H9 (cell line): Measurements from ENCODE around the gene KCTD4. TPM values are rescaled to one million over a fixed set of nuclear protein-coding genes. Genes with fewer than 3 reads are reported as not detected.

Experiments used
- DNase-seq: peaks from one replicate; pipeline ENCODE4 v3.0.0-alpha.2; 2017
- H2AFZ ChIP-seq: one replicate; pipeline ENCODE4 v1.6.1; 2013; ENCODE audit warnings: mild to moderate bottlenecking, low read length, control low read depth, moderate library complexity
- H2AK5ac ChIP-seq: 2 replicates; pipeline ENCODE4 v1.6.1; 2013; ENCODE audit warnings: low read length, control low read depth, mixed read lengths; ENCODE audit not compliant: insufficient read length
- H2BK120ac ChIP-seq: one replicate; pipeline ENCODE4 v1.6.1; 2013; ENCODE audit warnings: low read depth, mild to moderate bottlenecking, low read length, control low read depth, inconsistent platforms; ENCODE audit not compliant: poor library complexity, severe bottlenecking
- H2BK12ac ChIP-seq: 2 replicates; pipeline ENCODE4 v1.6.1; 2013; ENCODE audit warnings: low read length, control low read depth, mixed read lengths, low read depth; ENCODE audit not compliant: insufficient read length
- H2BK15ac ChIP-seq: 2 replicates; pipeline ENCODE4 v1.6.1; 2013; ENCODE audit warnings: low read depth, low read length, control low read depth
- H2BK20ac ChIP-seq: one replicate; pipeline ENCODE4 v1.6.1; 2013; ENCODE audit warnings: low read depth, mild to moderate bottlenecking, low read length, control low read depth, inconsistent platforms; ENCODE audit not compliant: poor library complexity, severe bottlenecking
- H2BK5ac ChIP-seq: 2 replicates; pipeline ENCODE4 v1.6.1; 2013; ENCODE audit warnings: low read length, control low read depth, mixed read lengths; ENCODE audit not compliant: insufficient read length
- H3K14ac ChIP-seq: 2 replicates; pipeline ENCODE4 v1.6.1; 2013; ENCODE audit warnings: low read length, control low read depth; ENCODE audit not compliant: insufficient read depth
- H3K18ac ChIP-seq: 2 replicates; pipeline ENCODE4 v1.6.1; 2013; ENCODE audit warnings: low read depth, mild to moderate bottlenecking, mixed read lengths, low read length, control low read depth; ENCODE audit not compliant: insufficient read length
- H3K23ac ChIP-seq: 2 replicates; pipeline ENCODE4 v1.6.1; 2013; ENCODE audit warnings: low read length, control low read depth, mixed read lengths, low read depth; ENCODE audit not compliant: insufficient read length
- H3K23me2 ChIP-seq: 2 replicates; pipeline ENCODE4 v1.6.1; 2013; ENCODE audit warnings: low read depth, mild to moderate bottlenecking, mixed read lengths, low read length, control low read depth; ENCODE audit not compliant: insufficient read length, poor library complexity, severe bottlenecking
- H3K27ac ChIP-seq: 2 replicates; pipeline ENCODE4 v1.5.1; 2013; ENCODE audit warnings: low read length, control low read depth, mixed read lengths, low read depth; ENCODE audit not compliant: insufficient read length
- H3K27me3 ChIP-seq: 2 replicates; pipeline ENCODE4 v1.6.1; 2013; ENCODE audit warnings: low read length, control low read depth, inconsistent platforms; ENCODE audit not compliant: insufficient read depth
- H3K4ac ChIP-seq: 2 replicates; pipeline ENCODE4 v1.6.1; 2013; ENCODE audit warnings: low read depth, mild to moderate bottlenecking, control low read depth, inconsistent platforms, low read length, moderate library complexity
- H3K4me1 ChIP-seq: 2 replicates; pipeline ENCODE4 v1.6.1; 2013; ENCODE audit warnings: low read length, control low read depth, inconsistent platforms; ENCODE audit not compliant: insufficient read depth
- H3K4me2 ChIP-seq: 2 replicates; pipeline ENCODE4 v1.6.1; 2013; ENCODE audit warnings: low read length, control low read depth, mixed read lengths; ENCODE audit not compliant: insufficient read length, insufficient read depth
- H3K56ac ChIP-seq: 2 replicates; pipeline ENCODE4 v1.6.1; 2013; ENCODE audit warnings: low read depth, mild to moderate bottlenecking, mixed read lengths, low read length, control low read depth; ENCODE audit not compliant: insufficient read length
- H3K79me1 ChIP-seq: 2 replicates; pipeline ENCODE4 v1.6.1; 2013; ENCODE audit warnings: low read depth, mild to moderate bottlenecking, moderate library complexity, low read length, control low read depth, inconsistent platforms; ENCODE audit not compliant: insufficient read depth, poor library complexity, severe bottlenecking
- H3K79me2 ChIP-seq: 2 replicates; pipeline ENCODE4 v1.6.1; 2013; ENCODE audit warnings: low read length, control low read depth, inconsistent platforms; ENCODE audit not compliant: insufficient read depth
- H3K9ac ChIP-seq: 2 replicates; pipeline ENCODE4 v1.6.1; 2013; ENCODE audit warnings: low read length, control low read depth, mixed read lengths; ENCODE audit not compliant: insufficient read length; ENCODE audit errors: extremely low read depth
- H3K9me3 ChIP-seq: one replicate; pipeline ENCODE4 v1.6.1; 2013; ENCODE audit warnings: low read depth, low read length, inconsistent platforms; ENCODE audit not compliant: control insufficient read depth
- H3T11ph ChIP-seq: one replicate; pipeline ENCODE4 v1.6.1; 2013; ENCODE audit warnings: mild to moderate bottlenecking, low read length, control low read depth, inconsistent platforms
- H4K20me1 ChIP-seq: one replicate; pipeline ENCODE4 v1.6.1; 2013; ENCODE audit not compliant: control insufficient read depth, insufficient read length, insufficient read depth
- H4K5ac ChIP-seq: 2 replicates; pipeline ENCODE4 v1.6.1; 2013; ENCODE audit warnings: low read depth, mild to moderate bottlenecking, mixed read lengths, low read length, control low read depth; ENCODE audit not compliant: insufficient read length
- H4K8ac ChIP-seq: replicated peaks from 2 replicates; pipeline ENCODE4 v1.6.1; 2013; ENCODE audit warnings: low read length, control low read depth, mixed read lengths, low read depth; ENCODE audit not compliant: insufficient read length
- H4K91ac ChIP-seq: 2 replicates; pipeline ENCODE4 v1.6.1; 2013; ENCODE audit warnings: low read depth, mild to moderate bottlenecking, moderate library complexity, mixed read lengths, low read length, control low read depth; ENCODE audit not compliant: insufficient read length
- H3K27ac Mint-ChIP-seq, 3 experiments: 2 replicates in 2 of 3; 3 replicates in 1 of 3; pipeline ENCODE4 v1.8.0; 2020 to 2021; ENCODE audit warnings: mixed read lengths in 3 of 3, mild to moderate bottlenecking in 1 of 3, moderate library complexity in 1 of 3
- H3K27me3 Mint-ChIP-seq: 2 replicates; pipeline ENCODE4 v1.8.0; 2021; ENCODE audit warnings: low read depth, mild to moderate bottlenecking, moderate library complexity, mixed read lengths
- H3K36me3 Mint-ChIP-seq, 3 experiments: 2 replicates in 2 of 3; 3 replicates in 1 of 3; pipeline ENCODE4 v1.8.0; 2020 to 2021; ENCODE audit warnings: low read depth in 3 of 3, mixed read lengths in 3 of 3; ENCODE audit not compliant: insufficient read depth in 1 of 3
- H3K4me1 Mint-ChIP-seq, 2 experiments: 2 replicates each; pipeline ENCODE4 v1.8.0; 2020; ENCODE audit warnings: mixed read lengths in 2 of 2
- H3K4me3 Mint-ChIP-seq, 2 experiments: 2 replicates in 1 of 2; 3 replicates in 1 of 2; pipeline ENCODE4 v1.8.0; 2020 to 2021; ENCODE audit warnings: mild to moderate bottlenecking in 2 of 2, mixed read lengths in 2 of 2, moderate library complexity in 1 of 2
- H3K9me3 Mint-ChIP-seq, 2 experiments: 2 replicates in 1 of 2; 3 replicates in 1 of 2; pipeline ENCODE4 v1.8.0; 2020; ENCODE audit warnings: mild to moderate bottlenecking in 2 of 2, mixed read lengths in 2 of 2, moderate library complexity in 1 of 2
- CTCF ChIP-seq: fragments of 200-600 bp; sonication (generic); conservative IDR thresholded peaks from 3 replicates; pipeline ENCODE4 v1.8.0; 2021; ENCODE audit warnings: antibody characterized with exemption, mild to moderate bottlenecking
- total RNA-seq: library from RNA; stranded (reverse); gene quantifications from 2 replicates; pipeline ENCODE4 v1.2.1, GENCODE V29; 2021

Gene KCTD4
- total RNA-seq, 1 experiment from 2014 or later = not detected

DNA sequence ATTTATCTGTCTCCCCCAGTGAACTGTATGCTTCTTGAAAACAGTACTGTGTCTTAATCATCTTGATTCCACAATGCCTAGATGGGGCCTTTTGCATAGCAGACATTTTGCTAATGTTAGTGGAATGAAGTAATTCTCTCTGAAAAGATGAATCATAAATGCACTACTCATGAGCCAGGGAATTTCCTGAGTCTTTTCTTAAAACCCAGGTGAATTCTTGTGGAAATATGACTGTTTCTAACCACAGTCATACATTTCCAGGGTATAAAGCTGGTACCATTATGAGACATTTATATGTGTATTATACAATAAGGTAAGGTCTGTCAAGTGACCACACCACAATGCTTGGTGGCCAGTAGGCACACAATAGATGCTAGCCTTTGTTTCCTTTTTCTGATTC is 5.5 kb upstream of the KCTD4 start:
- Histone ChIP-seq H3K27ac (no peak overlapping the region), H3K9ac (no peak overlapping the region), H3K4me2 (no peak overlapping the region)

More for the DNA sequence above, 5.5 kb upstream of the KCTD4 start:
- H2BK12ac ChIP-seq = no peak overlapping the region
- no peak overlapping the region for H3T11ph ChIP-seq
- TF ChIP-seq CTCF = no peak
- no peak overlapping the region for H3K23ac ChIP-seq
- Mint-ChIP-seq H3K4me1 (no peaks in the 10 kb centered on the region), H3K36me3 (peaks cover 14 to 31% (median 25%) of the 10 kb centered on the region in 3 experiments; a peak in 6 of 7 replicates), H3K9me3 (no peaks in the 10 kb centered on the region), H3K4me3 (no peak overlapping the region), H3K27ac (no peak overlapping the region), H3K27me3 (no peaks in the 10 kb centered on the region)
- no peaks in the 10 kb centered on the region for H3K79me1 ChIP-seq
- H4K20me1 ChIP-seq = no peaks in the 10 kb centered on the region
- H2BK120ac ChIP-seq = no peak overlapping the region
- no peak overlapping the region for H4K91ac ChIP-seq
- no peak overlapping the region for H3K14ac ChIP-seq
- H3K9me3 ChIP-seq = no peaks in the 10 kb centered on the region
- no peak overlapping the region for H3K56ac ChIP-seq
- no peak overlapping the region for H2BK5ac ChIP-seq
- no peak for DNase-seq
- H4K5ac ChIP-seq = no peak overlapping the region
- no peak overlapping the region for H2AFZ ChIP-seq
- no peak overlapping the region for H3K4ac ChIP-seq
- no peak overlapping the region for H2AK5ac ChIP-seq
- no peak overlapping the region for H3K18ac ChIP-seq
- no peaks in the 10 kb centered on the region for H3K4me1 ChIP-seq
- H3K23me2 ChIP-seq = no peaks in the 10 kb centered on the region
- H2BK20ac ChIP-seq = no peak overlapping the region
- H3K27me3 ChIP-seq = no peaks in the 10 kb centered on the region
- H3K79me2 ChIP-seq = no peaks in the 10 kb centered on the region
- no peak overlapping the region for H2BK15ac ChIP-seq
- no peak overlapping the region for H4K8ac ChIP-seq
